ENCODE measurements around the gene COL4A1. TPM values are rescaled to one million over a fixed set of nuclear protein-coding genes. Genes with fewer than 3 reads are reported as not detected.

Gene COL4A1
- total RNA-seq, 2 donors from 2014 or later = 505 to 852 TPM

GRCh38 chr13:110291286-110291685 lies 15.7 kb downstream of the COL4A1 start:
- H3K27me3 ChIP-seq (replicated peaks; ENCODE audit: insufficient read depth) = no peaks in the 10 kb centered on the region
- DNase-seq (ENCODE audit: low spot score) (no peak), ATAC-seq (ENCODE audit: insufficient number of reproducible peaks, low FRiP score, low read depth) (no peak)
- no peak overlapping the region for H3K4me3 ChIP-seq
- H3K9me3 ChIP-seq = no peaks in the 10 kb centered on the region
- no peak overlapping the region for H3K27ac ChIP-seq
- H3K4me1 ChIP-seq (ENCODE audit: control insufficient read depth in 1 of 2, low read depth in 2 of 2) = peaks cover 19 to 67% of the 10 kb centered on the region in 2 donors
- H3K36me3 ChIP-seq = peaks cover 4% of the 10 kb centered on the region
- TF ChIP-seq CTCF (IDR thresholded peaks at IDR 0.05) = no peak

- no peaks in the 10 kb centered on the region for H3K9me3 ChIP-seq
- no peak for TF ChIP-seq CTCF (IDR thresholded peaks at IDR 0.05)
- H3K36me3 ChIP-seq = peaks cover 4% of the 10 kb centered on the region
- peaks cover 24 to 69% of the 10 kb centered on the region in 2 donors for H3K4me1 ChIP-seq (ENCODE audit: control insufficient read depth in 1 of 2, low read depth in 2 of 2)
- no peak overlapping the region for H3K4me3 ChIP-seq
- no peak for ATAC-seq (ENCODE audit: insufficient number of reproducible peaks, low FRiP score, low read depth)
- no peaks in the 10 kb centered on the region for H3K27me3 ChIP-seq (replicated peaks; ENCODE audit: insufficient read depth)
- DNase-seq (ENCODE audit: low spot score) = no peak
- H3K27ac ChIP-seq = no peak overlapping the region
Measured at GRCh38 chr13:110290826-110291225, 16.1 kb downstream of the COL4A1 start.

- no peak for TF ChIP-seq CTCF (IDR thresholded peaks at IDR 0.05)
- Histone ChIP-seq H3K27ac (no peak overlapping the region), H3K27me3 (replicated peaks; ENCODE audit: insufficient read depth) (no peaks in the 10 kb centered on the region), H3K4me1 (ENCODE audit: control insufficient read depth in 1 of 2, low read depth in 2 of 2) (peaks cover 26 to 69% of the 10 kb centered on the region in 2 donors), H3K36me3 (peaks cover 4% of the 10 kb centered on the region), H3K4me3 (no peak overlapping the region), H3K9me3 (no peaks in the 10 kb centered on the region)
- no peak for DNase-seq (ENCODE audit: low spot score)
- ATAC-seq (ENCODE audit: insufficient number of reproducible peaks, low FRiP score, low read depth) = no peak
Measured at GRCh38 chr13:110290153-110290552, 16.8 kb downstream of the COL4A1 start.

- Histone ChIP-seq H3K9me3 (no peaks in the 10 kb centered on the region), H3K4me1 (ENCODE audit: control insufficient read depth in 1 of 2, low read depth in 2 of 2) (peaks cover 23 to 69% of the 10 kb centered on the region in 2 donors), H3K27ac (no peak overlapping the region), H3K36me3 (peaks cover 4% of the 10 kb centered on the region), H3K4me3 (no peak overlapping the region), H3K27me3 (replicated peaks; ENCODE audit: insufficient read depth) (no peaks in the 10 kb centered on the region)
- no peak for ATAC-seq (ENCODE audit: insufficient number of reproducible peaks, low FRiP score, low read depth)
- no peak for DNase-seq (ENCODE audit: low spot score)
- TF ChIP-seq CTCF (IDR thresholded peaks at IDR 0.05) = no peak
Measured at GRCh38 chr13:110289661-110290060, 17.3 kb downstream of the COL4A1 start.

- DNase-seq (ENCODE audit: low spot score) (no peak), ATAC-seq (ENCODE audit: insufficient number of reproducible peaks, low FRiP score, low read depth) (no peak)
- peaks cover 21 to 69% of the 10 kb centered on the region in 2 donors for H3K4me1 ChIP-seq (ENCODE audit: control insufficient read depth in 1 of 2, low read depth in 2 of 2)
- H3K27ac ChIP-seq = no peak overlapping the region
- H3K27me3 ChIP-seq (replicated peaks; ENCODE audit: insufficient read depth) = no peaks in the 10 kb centered on the region
- H3K36me3 ChIP-seq = peaks cover 4% of the 10 kb centered on the region
- no peak overlapping the region for H3K4me3 ChIP-seq
- no peak for TF ChIP-seq CTCF (IDR thresholded peaks at IDR 0.05)
- no peaks in the 10 kb centered on the region for H3K9me3 ChIP-seq
Measured at GRCh38 chr13:110289174-110289573, 17.8 kb downstream of the COL4A1 start.
